H1 (cell line): ENCODE data around the gene ZNF700. TPM values are rescaled to one million over a fixed set of nuclear protein-coding genes. Genes with fewer than 3 reads are reported as not detected.

Experiments
- CTCF ChIA-PET: fragments of 300-600 bp; sonication (Branson Sonifier 250); formaldehyde crosslinking; loops from one replicate; lab custom pipeline; 2021; ENCODE audit not compliant: partially characterized antibody; lab: Charles Lee
- POLR2A ChIA-PET: fragments of 300-600 bp; sonication (Branson Sonifier 250); formaldehyde crosslinking; loops from one replicate; lab custom pipeline; 2021; ENCODE audit warnings: inconsistent platforms; ENCODE audit not compliant: partially characterized antibody; lab: Charles Lee
- DNase-seq, 2 experiments: peaks; one replicate each; pipeline versions ENCODE4 v3.0.0 to v3.0.0-alpha.2; 2010 to 2022; ENCODE audit warnings: low spot score in 2 of 2, low read depth in 1 of 2, mixed read lengths in 1 of 2
- FAIRE-seq: peaks from 2 replicates; lab custom pipeline; 2011; peaks lifted over from hg19 to GRCh38; lab: Jason Lieb, UNC
- H2AFZ ChIP-seq: 2 replicates; pipeline ENCODE4 v1.8.1; 2012; ENCODE audit warnings: low read length, inconsistent platforms
- H2AK5ac ChIP-seq: 2 replicates; pipeline ENCODE4 v1.6.1; 2013; ENCODE audit warnings: low read depth, low read length
- H2BK120ac ChIP-seq: replicated peaks from 2 replicates; pipeline ENCODE3; 2013; ENCODE audit warnings: low read depth, low read length, inconsistent platforms
- H2BK12ac ChIP-seq: 2 replicates; pipeline ENCODE4 v1.6.1; 2013; ENCODE audit warnings: low read depth, low read length
- H2BK15ac ChIP-seq: 2 replicates; pipeline ENCODE4 v1.6.1; 2013; ENCODE audit warnings: low read length
- H2BK20ac ChIP-seq: 2 replicates; pipeline ENCODE4 v1.6.1; 2013; ENCODE audit warnings: low read length
- H2BK5ac ChIP-seq: 2 replicates; pipeline ENCODE4 v1.6.1; 2013; ENCODE audit warnings: low read depth, low read length
- H3K14ac ChIP-seq: 2 replicates; pipeline ENCODE4 v1.6.1; 2013; ENCODE audit warnings: inconsistent platforms; ENCODE audit not compliant: insufficient read length
- H3K18ac ChIP-seq: 2 replicates; pipeline ENCODE4 v1.6.1; 2013; ENCODE audit warnings: low read length; ENCODE audit errors: extremely low read depth
- H3K23ac ChIP-seq: 2 replicates; pipeline ENCODE4 v1.6.1; 2013; ENCODE audit warnings: inconsistent platforms; ENCODE audit not compliant: insufficient read length
- H3K23me2 ChIP-seq: 2 replicates; pipeline ENCODE4 v1.6.1; 2013; ENCODE audit warnings: low read depth, low read length
- H3K27ac ChIP-seq: 2 replicates; pipeline ENCODE4 v1.6.1; 2011; ENCODE audit warnings: low read depth, low read length, inconsistent platforms
- H3K27me3 ChIP-seq, 4 experiments: replicated peaks in 1 of 4; 1 replicate in 1 of 4; 2 replicates in 3 of 4; pipeline versions ENCODE4 v1.6.1 to v1.8.1; 2011 to 2013; ENCODE audit warnings: low read length in 3 of 4, mild to moderate bottlenecking in 3 of 4, inconsistent platforms in 2 of 4, mixed read lengths in 2 of 4, moderate library complexity in 1 of 4; ENCODE audit not compliant: control insufficient read depth in 3 of 4, insufficient read depth in 3 of 4; ENCODE audit errors: extremely low read depth in 1 of 4
- H3K36me3 ChIP-seq, 4 experiments: 2 replicates each; pipeline versions ENCODE4 v1.6.1 to v1.8.1; 2011 to 2013; ENCODE audit warnings: mild to moderate bottlenecking in 4 of 4, low read length in 3 of 4, moderate library complexity in 2 of 4, control low read depth in 1 of 4, inconsistent platforms in 1 of 4; ENCODE audit not compliant: insufficient read depth in 4 of 4, control insufficient read depth in 2 of 4
- H3K4ac ChIP-seq: replicated peaks from 2 replicates; pipeline ENCODE3; 2013; ENCODE audit warnings: low read length, low read depth, mixed read lengths, inconsistent platforms; ENCODE audit not compliant: insufficient read length
- H3K4me1 ChIP-seq, 4 experiments: replicated peaks in 1 of 4; 1 replicate in 1 of 4; 2 replicates in 3 of 4; pipeline versions ENCODE4 v1.6.1 to v1.8.1; 2011 to 2013; ENCODE audit warnings: low read length in 3 of 4, inconsistent platforms in 2 of 4, mixed read lengths in 1 of 4; ENCODE audit not compliant: insufficient read depth in 4 of 4, control insufficient read depth in 3 of 4
- H3K4me2 ChIP-seq, 2 experiments: 2 replicates each; pipeline versions ENCODE4 v1.6.1 to v1.8.1; 2011 to 2013; ENCODE audit warnings: low read depth in 2 of 2, low read length in 2 of 2, control low read depth in 1 of 2, inconsistent platforms in 1 of 2, mild to moderate bottlenecking in 1 of 2; ENCODE audit not compliant: insufficient read depth in 1 of 2
- H3K4me3 ChIP-seq, 4 experiments: fragments of 200-600, 300-600 bp in 1 of 4; sonication (generic), shearing (Covaris generic), sonication (Bioruptor Twin) in 1 of 4; 2 replicates each; pipeline versions ENCODE4 v1.5.1 to v1.8.1; 2011 to 2016; ENCODE audit warnings: low read length in 4 of 4, low read depth in 3 of 4, control low read depth in 2 of 4, inconsistent platforms in 2 of 4, mild to moderate bottlenecking in 2 of 4, mixed read lengths in 1 of 4, moderate library complexity in 1 of 4; ENCODE audit not compliant: insufficient read depth in 2 of 4; ENCODE audit errors: extremely low read depth in 1 of 4
- H3K56ac ChIP-seq: replicated peaks from 2 replicates; pipeline ENCODE3; 2013; ENCODE audit warnings: low read depth, mild to moderate bottlenecking, mixed read lengths, low read length, inconsistent platforms; ENCODE audit not compliant: insufficient read length
- H3K79me1 ChIP-seq: 2 replicates; pipeline ENCODE4 v1.6.1; 2013; ENCODE audit warnings: low read depth, low read length, control low read depth
- H3K79me2 ChIP-seq, 2 experiments: 2 replicates each; pipeline versions ENCODE4 v1.6.1 to v1.8.1; 2012 to 2013; ENCODE audit warnings: low read length in 2 of 2, mild to moderate bottlenecking in 2 of 2, inconsistent platforms in 1 of 2; ENCODE audit not compliant: insufficient read depth in 2 of 2, control insufficient read depth in 1 of 2
- H3K9ac ChIP-seq, 4 experiments: replicated peaks in 1 of 4; 1 replicate in 1 of 4; 2 replicates in 3 of 4; pipeline versions ENCODE4 v1.6.1 to v1.8.1; 2011 to 2013; ENCODE audit warnings: low read depth in 3 of 4, low read length in 3 of 4, control low read depth in 2 of 4, mild to moderate bottlenecking in 2 of 4, moderate library complexity in 2 of 4, inconsistent platforms in 1 of 4; ENCODE audit errors: extremely low read depth in 1 of 4
- H3K9me3 ChIP-seq, 2 experiments: 2 replicates each; pipeline versions ENCODE4 v1.6.1 to v1.8.1; 2012 to 2013; ENCODE audit warnings: mild to moderate bottlenecking in 2 of 2, moderate library complexity in 2 of 2, control low read depth in 1 of 2, inconsistent platforms in 1 of 2, low read depth in 1 of 2, low read length in 1 of 2, mixed read lengths in 1 of 2; ENCODE audit not compliant: insufficient read depth in 2 of 2
- H4K20me1 ChIP-seq, 2 experiments: replicated peaks in 1 of 2; 2 replicates each; pipeline versions ENCODE3 to v1.8.1; 2011 to 2013; ENCODE audit warnings: inconsistent platforms in 2 of 2, low read length in 2 of 2, mild to moderate bottlenecking in 1 of 2; ENCODE audit not compliant: insufficient read depth in 2 of 2, control insufficient read depth in 1 of 2
- H4K5ac ChIP-seq: 2 replicates; pipeline ENCODE4 v1.6.1; 2013; ENCODE audit warnings: low read length, low read depth, mixed read lengths, inconsistent platforms; ENCODE audit not compliant: insufficient read length
- H4K8ac ChIP-seq: 2 replicates; pipeline ENCODE4 v1.8.0; 2013; ENCODE audit warnings: mild to moderate bottlenecking, moderate library complexity, low read length, inconsistent platforms; ENCODE audit not compliant: insufficient read depth; ENCODE audit errors: extremely low read depth
- H4K91ac ChIP-seq: replicated peaks from 2 replicates; pipeline ENCODE3; 2013; ENCODE audit warnings: low read length, mixed read lengths, inconsistent platforms; ENCODE audit not compliant: insufficient read length
- ATF2 ChIP-seq: IDR thresholded peaks from 2 replicates; pipeline ENCODE4 v1.6.1; 2012; ENCODE audit warnings: low read length, inconsistent platforms
- CBX5 ChIP-seq: fragments of 300-800, 300-1000 bp; sonication (generic); IDR thresholded peaks from 2 replicates; pipeline ENCODE4 v1.7.1; 2016; ENCODE audit warnings: antibody characterized with exemption, low read length, low read depth
- CHD1 ChIP-seq: IDR thresholded peaks from 2 replicates; pipeline ENCODE4 v1.6.1; 2012; ENCODE audit warnings: low read depth, low read length, improper control_type of control experiment
- NRF1 ChIP-seq: IDR thresholded peaks from 2 replicates; pipeline ENCODE4 v1.6.1; 2011; ENCODE audit warnings: mild to moderate bottlenecking, low read depth, low read length, improper control_type of control experiment
- ZNF274 ChIP-seq: IDR thresholded peaks from 2 replicates; pipeline ENCODE4 v1.7.0; 2012; ENCODE audit warnings: low read length, borderline replicate concordance; ENCODE audit errors: extremely low read depth
- WGBS, 2 experiments: shearing (Covaris generic) in 1 of 2; methylation state at CpG; one replicate each; pipeline versions ENCODE4 v1.1.6 to v1.1.7; 2013 to 2015; ENCODE audit warnings: low lambda C conversion rate in 2 of 2, mixed read lengths in 2 of 2, inconsistent platforms in 1 of 2, low coverage in 1 of 2, missing lambda C conversion rate in 1 of 2; ENCODE audit not compliant: insufficient replicate concordance in 2 of 2, insufficient coverage in 1 of 2, insufficient read length in 1 of 2; ENCODE audit errors: extremely low coverage in 1 of 2, missing lambda C conversion rate in 1 of 2; 5-methylcytosine and 5-hydroxymethylcytosine counted together
- polyA plus RNA-seq, 7 experiments: library from polyadenylated mRNA; depleted of rRNA in 3 of 7; stranded (reverse) in 5 of 7; unstranded in 2 of 7; fragments of >200 nt in 5 of 7; fragments of 200-250 nt in 2 of 7; gene quantifications; 1 replicate in 5 of 7; 2 replicates in 1 of 7; 4 replicates in 1 of 7; pipeline versions ENCODE4 v1.2.1 to v1.2.3, GENCODE V29; 2011 to 2013; ENCODE audit warnings: missing spikeins in 2 of 7, mixed read lengths in 2 of 7
- total RNA-seq: library from RNA; stranded (reverse); fragmentation: NEBNext Ultra II Directional; extraction: Animal tissue kit (Norgen Biotek cat#: 25700); gene quantifications from 2 replicates; pipeline ENCODE4 v1.2.1, GENCODE V29; 2021

Gene ZNF700
- total and polyA plus RNA-seq, 2 of the 8 experiments (the other 6 are each of a cell fraction or from before 2014, with no cell fraction given), result 3.0 to 10.5 TPM

GRCh38 chr19:11948646-11949045, 23.7 kb downstream of the ZNF700 start:
- no peak overlapping the region for H4K5ac ChIP-seq
- H3K79me1 ChIP-seq, result no peaks in the 10 kb centered on the region; the same call in 1 of the 2 replicates
- no peak overlapping the region for H2BK15ac ChIP-seq
- H3K27ac ChIP-seq, result no peak overlapping the region
- no peak overlapping the region for H2AFZ ChIP-seq
- H2BK120ac ChIP-seq, result no peak overlapping the region
- no peak overlapping the region for H3K18ac ChIP-seq
- no peak overlapping the region for H3K56ac ChIP-seq
- ChIA-PET CTCF (no interaction called here), POLR2A (no interaction called here)
- H3K4ac ChIP-seq, result no peak overlapping the region
- H3K27me3 ChIP-seq, result no peaks in the 10 kb centered on the region
- WGBS, 2 experiments, result 89% methylated on average over 3 of the region's 3 CpGs; no CpG with 5 or more reads in 1 of the 2 experiments
- no peaks in the 10 kb centered on the region for H4K20me1 ChIP-seq
- H4K91ac ChIP-seq, result no peak overlapping the region
- no peak overlapping the region for H3K23ac ChIP-seq
- H3K36me3 ChIP-seq, result peaks cover 10 to 78% (median 36%) of the 10 kb centered on the region in 4 experiments; a peak in 7 of 8 replicates
- H3K4me2 ChIP-seq, result no peak overlapping the region
- TF ChIP-seq CBX5 (no peak), ATF2 (no peak), ZNF274 (peak; percentile 58; the same call in 1 of the 2 replicates), NRF1 (no peak), CHD1 (no peak)
- peaks cover 0 to 4% of the 10 kb centered on the region in 2 experiments; a peak in 2 of 4 replicates for H3K79me2 ChIP-seq
- H3K4me3 ChIP-seq, result no peak overlapping the region
- no peak overlapping the region for H2BK12ac ChIP-seq
- H3K14ac ChIP-seq, result no peak overlapping the region
- H3K9ac ChIP-seq, result no peak overlapping the region
- no peaks in the 10 kb centered on the region for H3K23me2 ChIP-seq
- FAIRE-seq, result no peak
- no peak for DNase-seq
- H3K9me3 ChIP-seq, result peaks cover 93 to 99% of the 10 kb centered on the region in 2 experiments
- H2BK20ac ChIP-seq, result no peak overlapping the region
- H2BK5ac ChIP-seq, result no peak overlapping the region
- no peak overlapping the region for H4K8ac ChIP-seq
- no peaks in the 10 kb centered on the region for H3K4me1 ChIP-seq
- H2AK5ac ChIP-seq, result no peak overlapping the region
